ENCODE measurements around the gene NUP62.
"Not testable (repeated sequence)": the region's sequence is repeated elsewhere in the genome, so short reads cannot be mapped to it uniquely, and the experiment has no call there.

Gene NUP62, protein sequence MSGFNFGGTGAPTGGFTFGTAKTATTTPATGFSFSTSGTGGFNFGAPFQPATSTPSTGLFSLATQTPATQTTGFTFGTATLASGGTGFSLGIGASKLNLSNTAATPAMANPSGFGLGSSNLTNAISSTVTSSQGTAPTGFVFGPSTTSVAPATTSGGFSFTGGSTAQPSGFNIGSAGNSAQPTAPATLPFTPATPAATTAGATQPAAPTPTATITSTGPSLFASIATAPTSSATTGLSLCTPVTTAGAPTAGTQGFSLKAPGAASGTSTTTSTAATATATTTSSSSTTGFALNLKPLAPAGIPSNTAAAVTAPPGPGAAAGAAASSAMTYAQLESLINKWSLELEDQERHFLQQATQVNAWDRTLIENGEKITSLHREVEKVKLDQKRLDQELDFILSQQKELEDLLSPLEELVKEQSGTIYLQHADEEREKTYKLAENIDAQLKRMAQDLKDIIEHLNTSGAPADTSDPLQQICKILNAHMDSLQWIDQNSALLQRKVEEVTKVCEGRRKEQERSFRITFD

DNA sequence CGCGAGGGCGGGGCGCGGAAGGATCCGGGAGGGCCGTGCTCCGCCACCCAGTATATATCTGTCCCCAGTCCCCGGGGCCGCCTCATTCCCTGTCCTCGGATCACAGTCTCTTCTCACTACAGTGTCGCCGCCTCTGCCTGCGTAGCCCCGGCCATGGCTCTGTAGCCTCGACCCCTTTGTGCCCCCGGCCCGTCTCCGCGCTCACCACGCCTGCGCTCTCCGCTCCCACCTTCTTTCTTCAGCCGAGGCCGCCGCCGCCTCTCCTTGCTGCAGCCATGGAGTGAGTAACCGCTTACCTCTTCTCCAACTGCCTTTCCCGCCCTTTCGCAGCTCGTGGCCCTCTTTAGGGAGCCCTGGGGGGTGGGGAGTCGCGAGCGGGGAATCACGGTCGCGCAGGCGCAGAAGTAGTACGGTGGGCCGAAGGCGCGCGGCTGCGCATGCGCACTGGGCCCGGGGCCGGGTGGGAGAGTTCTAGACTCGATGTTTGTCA lies at the start of gene NUP62, which contains the start of gene ATF5:
TSS of gene NUP62 (minus strand) at position 384 of the 490 bp plus-strand sequence. CDS start 19,697 bp downstream, outside the sequence.
TSS of gene ATF5 (plus strand) at position 85 of the 490 bp plus-strand sequence. CDS start 1,646 bp downstream, outside the sequence.
- DNase-seq (ENCODE audit: low spot score) = peak; percentile 89

DNA sequence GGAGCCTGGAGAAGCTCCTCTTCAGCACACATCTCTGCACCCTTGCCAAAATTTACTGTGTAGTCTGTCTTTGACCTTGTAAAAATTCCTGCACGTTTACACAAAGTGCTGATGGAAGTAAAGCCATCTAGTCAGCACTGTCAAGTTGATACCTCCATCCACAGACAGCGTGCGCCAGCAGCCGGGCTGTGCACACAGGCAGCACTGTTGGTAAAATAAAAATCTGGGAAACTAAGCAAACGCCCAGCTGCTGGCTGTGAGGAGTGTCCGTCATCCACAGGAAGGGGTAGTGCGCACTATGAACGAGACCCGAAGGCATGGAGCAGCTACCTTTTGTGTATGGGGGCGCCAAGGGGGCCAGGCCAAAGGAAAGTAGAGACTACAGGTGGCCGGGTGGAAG lies 49.0 kb upstream of the NUP62 start:
- DNase-seq (ENCODE audit: low spot score) = no peak

DNA sequence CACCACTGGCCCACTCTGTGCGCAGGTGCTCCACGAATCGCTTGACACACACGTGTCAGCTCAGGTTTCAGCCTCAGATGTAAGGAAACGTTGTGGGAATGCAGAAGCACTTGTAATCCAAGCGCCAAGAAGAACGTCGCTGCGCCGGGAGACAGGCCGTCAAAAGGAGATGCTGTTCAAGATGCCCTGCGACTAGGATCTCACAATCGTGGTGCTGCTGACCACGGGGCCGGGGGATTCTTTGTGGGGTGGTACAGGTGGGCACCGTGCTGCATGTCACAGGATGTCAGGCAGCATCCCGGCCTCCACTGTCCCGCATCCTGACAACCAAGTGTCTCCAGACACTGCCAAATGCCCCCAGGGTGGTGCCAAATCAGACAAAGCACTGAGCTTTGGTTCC lies 48.6 kb upstream of the NUP62 start:
- DNase-seq (ENCODE audit: low spot score) = no peak

DNA sequence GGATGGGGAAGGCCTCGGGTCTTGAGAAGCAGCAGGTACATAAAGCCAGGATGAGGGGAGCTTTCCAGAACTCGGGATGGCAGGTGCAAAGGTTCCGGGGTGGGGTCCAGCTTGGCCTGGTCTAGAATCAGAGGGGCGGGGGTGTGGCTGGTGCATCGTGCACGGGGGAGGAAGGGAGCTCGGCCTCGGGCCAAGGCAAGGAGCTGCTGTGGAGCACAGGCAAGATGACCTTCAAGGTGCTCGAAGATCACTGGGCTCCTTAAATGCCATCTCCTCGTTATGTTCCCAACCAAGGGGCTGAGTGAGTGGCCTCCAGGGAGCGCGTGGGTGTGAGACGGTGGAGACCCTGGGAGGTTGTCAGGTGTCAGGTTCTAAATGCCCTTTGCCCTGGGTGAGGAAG lies 47.8 kb upstream of the NUP62 start:
- no peak for DNase-seq (ENCODE audit: low spot score)

DNA sequence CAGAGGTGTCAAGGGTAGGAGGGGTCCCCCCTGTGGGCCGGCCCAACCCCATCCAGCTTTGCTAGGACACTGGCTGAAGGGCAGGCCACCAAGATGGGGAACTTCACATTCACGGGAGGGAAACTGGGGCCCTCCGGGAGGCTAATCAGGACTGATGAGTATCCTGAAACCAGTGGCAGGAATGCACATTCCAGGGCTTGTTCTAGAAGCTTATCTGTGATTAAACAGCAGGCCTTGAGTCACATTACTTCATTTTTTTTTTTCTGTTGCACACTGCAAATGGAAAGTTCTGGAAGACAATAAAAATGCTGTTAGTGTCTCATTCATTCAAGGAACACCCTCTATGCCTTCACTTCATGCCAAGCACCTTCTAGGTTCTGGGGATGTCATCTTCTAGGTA lies 47.2 kb upstream of the NUP62 start:
- DNase-seq (ENCODE audit: low spot score) = no peak

DNA sequence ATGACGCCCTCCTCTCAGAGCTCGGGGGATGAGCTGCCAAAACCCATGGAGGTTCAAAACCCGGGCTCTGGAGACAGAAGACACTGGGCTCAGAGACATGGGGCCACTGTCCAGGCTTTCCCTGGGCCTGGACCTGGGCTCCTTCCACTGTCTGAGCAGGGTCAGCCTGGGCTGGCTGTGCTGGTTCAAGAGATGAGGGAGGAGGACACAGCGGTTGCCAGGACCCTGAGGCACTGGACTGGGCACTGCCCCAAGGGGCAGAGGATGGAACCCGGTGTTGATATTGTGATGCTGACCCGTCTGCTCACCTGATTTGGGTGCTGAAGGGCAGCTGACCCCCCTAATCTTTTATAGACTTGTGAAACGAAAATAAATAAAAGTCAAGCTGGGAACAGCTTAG lies 45.7 kb upstream of the NUP62 start:
- DNase-seq (ENCODE audit: low spot score) = no peak

DNA sequence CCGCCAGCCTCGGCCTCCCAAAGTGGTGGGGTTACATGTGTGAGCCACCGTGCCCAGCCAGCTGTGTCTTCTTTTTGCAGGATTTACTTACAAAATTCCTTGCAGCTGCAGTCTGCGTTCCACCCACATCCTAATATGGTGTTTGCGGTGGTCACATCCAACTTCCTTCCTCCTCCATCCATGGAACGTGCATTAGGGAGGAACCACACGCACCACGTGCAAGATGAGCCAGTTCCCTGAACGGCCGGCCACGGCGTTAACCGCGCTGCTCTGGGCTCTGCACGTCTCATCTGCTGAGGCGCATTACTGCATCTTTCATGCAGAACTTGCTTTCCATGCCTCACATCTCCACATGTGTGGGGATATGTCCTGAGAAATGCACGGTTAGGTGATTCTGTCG lies 44.7 kb upstream of the NUP62 start:
- no peak for DNase-seq (ENCODE audit: low spot score)

DNA sequence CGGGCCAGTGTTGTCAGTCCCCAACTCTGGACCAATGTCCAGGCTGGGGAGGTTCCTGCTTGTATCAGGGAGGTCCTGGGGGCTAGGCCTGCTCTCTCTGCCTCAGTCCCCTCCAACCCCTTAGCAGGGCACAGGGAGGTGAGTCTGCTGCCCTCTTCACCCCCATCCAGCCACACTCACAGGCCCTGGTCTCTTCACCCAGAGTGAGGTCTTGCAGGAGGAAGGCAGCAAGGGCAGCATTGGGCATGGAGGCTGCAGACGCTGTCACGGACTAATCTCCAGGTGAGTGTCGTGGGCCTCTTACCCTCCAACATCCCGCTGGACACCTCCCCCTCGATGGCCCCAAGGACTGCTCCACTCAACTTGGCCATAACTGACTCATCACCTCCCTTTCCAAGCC lies 43.5 kb upstream of the NUP62 start:
- DNase-seq (ENCODE audit: low spot score) = no peak

DNA sequence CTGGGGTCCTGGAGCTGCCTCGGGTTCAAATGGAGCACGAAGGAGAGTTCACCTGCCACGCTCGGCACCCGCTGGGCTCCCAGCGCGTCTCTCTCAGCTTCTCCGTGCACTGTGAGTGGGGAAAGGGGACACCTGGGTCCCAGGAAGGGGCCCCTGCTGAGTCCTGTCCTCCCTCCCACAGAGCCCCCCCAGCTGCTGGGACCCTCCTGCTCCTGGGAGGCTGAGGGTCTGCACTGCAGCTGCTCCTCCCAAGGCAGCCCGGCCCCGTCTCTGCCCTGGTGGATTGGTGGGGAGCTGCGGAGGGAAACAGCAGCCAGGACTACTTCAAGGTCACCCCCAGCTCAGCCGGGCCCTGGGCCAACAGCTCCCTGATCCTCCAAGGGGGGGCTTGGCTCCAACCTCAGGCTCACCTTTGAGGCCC lies 42.7 kb upstream of the NUP62 start:
- no peak for DNase-seq (ENCODE audit: low spot score)

DNA sequence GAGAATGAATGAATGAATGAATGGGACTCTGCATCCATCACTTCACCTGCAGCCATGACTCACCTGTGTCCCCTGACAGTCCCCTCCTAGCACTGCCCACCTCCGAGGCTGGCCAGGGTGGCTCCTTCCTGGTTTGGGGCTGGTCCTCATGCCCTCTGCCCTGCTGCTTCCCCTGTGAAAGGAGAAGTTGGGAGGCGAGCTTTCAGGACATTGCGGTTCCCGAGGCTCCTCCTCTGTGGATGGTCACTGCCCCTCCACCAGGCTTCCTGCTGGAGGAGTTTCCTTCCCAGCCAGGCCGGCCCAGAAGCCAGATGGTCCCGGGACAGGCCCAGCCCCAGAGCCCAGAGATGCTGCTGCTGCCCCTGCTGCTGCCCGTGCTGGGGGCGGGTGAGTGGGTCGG lies 40.1 kb upstream of the NUP62 start:
- DNase-seq (ENCODE audit: low spot score) = not testable (repeated sequence)

DNA sequence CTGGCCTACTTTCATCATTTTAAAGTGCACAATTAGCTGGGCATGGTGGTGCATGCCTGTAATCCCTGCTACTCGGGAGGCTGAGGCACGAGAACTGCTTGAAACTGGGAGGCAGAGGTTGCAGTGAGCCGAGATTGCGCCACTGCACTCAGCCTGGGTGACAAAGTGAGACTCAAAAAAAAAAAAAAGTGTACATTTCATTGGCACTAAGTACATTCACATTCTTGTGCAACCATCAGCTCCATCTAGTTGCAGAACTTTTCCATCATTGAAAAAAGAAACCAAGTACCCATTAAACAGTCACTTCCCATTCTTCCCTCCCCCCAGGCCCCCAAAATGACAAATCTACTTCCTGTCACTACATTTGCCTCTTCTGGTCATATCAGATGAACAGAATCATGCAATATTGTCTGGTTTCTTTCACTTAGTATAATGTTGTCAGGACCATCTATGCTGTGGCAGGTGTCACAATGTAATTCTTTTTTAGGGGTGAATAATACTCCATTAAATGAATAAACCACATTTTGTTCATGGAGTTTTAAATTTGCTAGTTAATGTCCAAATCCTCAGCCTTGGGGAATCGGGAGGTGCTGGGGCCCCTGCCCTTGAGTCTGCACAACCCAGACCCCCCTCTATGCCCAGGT lies 39.1 kb upstream of the NUP62 start:
- DNase-seq (ENCODE audit: low spot score) = no peak

DNA sequence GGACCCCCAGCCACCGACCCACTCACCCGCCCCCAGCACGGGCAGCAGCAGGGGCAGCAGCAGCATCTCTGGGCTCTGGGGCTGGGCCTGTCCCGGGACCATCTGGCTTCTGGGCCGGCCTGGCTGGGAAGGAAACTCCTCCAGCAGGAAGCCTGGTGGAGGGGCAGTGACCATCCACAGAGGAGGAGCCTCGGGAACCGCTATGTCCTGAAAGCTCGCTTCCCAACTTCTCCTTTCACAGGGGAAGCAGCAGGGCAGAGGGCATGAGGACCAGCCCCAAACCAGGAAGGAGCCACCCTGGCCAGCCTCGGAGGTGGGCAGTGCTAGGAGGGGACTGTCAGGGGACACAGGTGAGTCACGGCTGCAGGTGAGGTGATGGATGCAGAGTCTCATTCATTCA lies 31.7 kb upstream of the NUP62 start, which contains the start of gene SIGLEC11:
TSS of gene SIGLEC11 (minus strand) at position 193 of the 400 bp plus-strand sequence. CDS start at position 102, 91 bp downstream.
- not testable (repeated sequence) for DNase-seq (ENCODE audit: low spot score)

DNA sequence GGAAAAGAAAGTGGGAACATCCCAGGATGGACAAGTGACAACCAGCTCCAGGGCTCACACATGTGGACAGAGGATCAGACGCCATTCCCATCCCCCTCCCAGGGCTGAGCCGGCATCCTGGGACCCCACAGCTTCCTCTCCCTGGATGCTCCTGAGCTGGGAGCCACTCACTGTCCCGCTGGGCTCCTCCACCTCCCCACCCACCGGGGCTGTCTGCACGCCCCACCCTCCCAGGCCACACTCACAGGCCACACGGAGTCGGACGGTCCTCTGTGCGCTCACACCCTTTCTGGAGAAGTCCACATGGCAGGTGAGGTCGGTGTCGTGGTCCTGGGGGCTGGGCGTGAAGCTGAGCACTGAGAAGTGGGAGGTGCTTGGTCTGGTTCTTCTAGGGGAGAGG lies 30.6 kb upstream of the NUP62 start:
- not testable (repeated sequence) for DNase-seq (ENCODE audit: low spot score)

DNA sequence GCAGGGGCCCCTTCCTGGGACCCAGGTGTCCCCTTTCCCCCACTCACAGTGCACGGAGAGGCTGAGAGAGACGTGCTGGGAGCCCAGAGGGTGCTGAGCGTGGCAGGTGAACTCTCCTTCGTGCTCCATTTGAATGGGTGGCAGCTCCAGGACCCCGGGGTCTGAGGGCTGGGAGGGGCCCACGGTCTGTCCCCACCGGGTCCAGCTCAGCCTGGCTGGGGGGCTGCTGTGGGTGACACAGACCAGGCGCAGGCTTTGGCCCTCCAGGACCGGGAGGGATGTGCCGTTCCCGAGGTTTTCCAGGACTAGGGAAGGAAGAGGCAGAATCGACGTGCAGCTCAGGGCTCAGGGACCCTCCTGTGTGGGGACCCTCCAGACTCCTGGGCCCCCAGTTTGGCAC lies 29.3 kb upstream of the NUP62 start:
- DNase-seq (ENCODE audit: low spot score) = not testable (repeated sequence)

DNA sequence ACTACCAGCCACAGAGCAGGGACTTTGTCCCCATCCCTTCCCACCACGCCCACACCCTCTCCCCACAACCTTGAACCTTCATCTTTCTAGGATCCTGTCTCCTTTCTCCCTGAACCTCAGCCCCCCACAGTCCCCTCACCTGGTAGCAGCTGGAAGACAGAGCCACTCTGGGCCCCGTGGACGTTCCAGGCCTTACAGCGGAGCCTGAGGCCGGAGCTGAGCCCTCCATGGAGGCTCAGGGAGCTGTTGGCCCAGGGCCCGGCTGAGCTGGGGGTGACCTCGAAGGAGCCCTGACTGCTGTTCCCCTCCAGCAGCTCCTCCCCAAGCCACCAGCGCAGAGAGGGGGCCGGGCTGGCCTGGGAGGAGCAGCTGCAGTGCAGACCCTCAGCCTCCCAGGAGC lies 28.8 kb upstream of the NUP62 start:
- DNase-seq (ENCODE audit: low spot score) = not testable (repeated sequence)

DNA sequence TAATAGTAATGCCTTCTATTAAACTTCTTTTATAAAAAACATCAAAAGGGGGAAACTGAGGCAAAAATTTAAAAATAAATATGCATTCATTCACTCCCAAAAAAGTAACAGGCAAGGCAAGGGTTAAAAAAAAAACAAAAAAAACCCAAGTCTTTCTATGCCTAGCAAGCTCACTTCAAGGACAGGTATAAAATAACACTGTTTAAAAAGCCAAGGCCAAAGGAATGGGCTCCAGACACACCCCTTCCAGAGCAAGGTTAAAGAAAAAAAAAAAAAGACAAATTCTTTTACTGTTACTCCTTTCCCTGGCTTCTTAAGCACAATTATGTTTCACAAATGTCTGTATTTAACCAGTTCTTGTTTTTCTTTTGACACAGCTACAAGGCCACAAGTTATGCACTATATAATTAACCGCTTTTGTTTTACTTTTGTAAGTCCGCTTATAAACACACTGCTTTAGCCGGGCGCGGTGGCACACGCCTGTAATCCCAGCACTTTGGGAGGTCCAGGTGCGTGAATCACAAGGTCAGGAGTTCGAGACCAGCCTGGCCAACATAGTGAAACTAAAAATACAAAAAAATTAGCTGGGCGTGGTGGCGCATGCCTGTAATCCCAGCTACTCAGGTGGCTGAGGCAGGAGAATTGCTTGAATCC lies 28.1 kb upstream of the NUP62 start:
- DNase-seq (ENCODE audit: low spot score) = no peak

DNA sequence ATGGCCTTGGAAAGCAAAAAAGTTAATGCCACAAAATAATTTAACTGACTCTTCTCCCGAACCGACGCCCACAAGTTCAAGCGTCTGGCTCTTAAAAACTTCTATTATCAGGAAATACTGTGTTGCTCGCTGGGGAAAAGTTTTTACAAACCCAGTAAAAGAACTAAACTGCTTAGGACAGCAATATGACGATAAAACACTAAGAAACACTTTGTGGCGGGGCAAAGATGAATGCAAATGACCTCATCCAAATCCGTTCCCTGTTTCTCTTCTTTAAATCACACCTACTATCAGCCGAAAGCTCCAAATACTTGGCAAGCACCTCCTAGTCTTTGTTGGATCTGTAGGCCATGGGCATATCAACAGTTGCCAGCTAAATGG lies 26.8 kb upstream of the NUP62 start:
- DNase-seq (ENCODE audit: low spot score) = no peak

DNA sequence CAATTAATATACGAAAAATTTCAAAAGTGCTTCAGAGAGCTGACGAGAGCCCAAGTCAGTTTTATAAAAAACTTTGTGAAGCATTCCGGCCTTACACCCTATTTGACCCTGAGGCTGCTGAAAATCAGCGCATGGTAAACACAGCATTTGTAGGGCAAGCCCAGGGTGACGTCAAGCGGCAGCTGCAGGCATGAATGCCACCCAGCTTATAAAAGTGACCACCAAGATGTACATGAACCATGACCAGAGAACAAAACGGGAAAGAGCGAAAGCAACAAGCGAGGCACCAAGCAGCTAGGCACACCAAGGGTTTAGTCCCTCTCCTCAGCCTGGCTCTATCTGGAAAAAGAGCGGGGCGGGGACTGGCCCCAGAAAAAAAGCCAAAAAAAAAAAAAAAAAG lies 25.6 kb upstream of the NUP62 start:
- no peak for DNase-seq (ENCODE audit: low spot score)

DNA sequence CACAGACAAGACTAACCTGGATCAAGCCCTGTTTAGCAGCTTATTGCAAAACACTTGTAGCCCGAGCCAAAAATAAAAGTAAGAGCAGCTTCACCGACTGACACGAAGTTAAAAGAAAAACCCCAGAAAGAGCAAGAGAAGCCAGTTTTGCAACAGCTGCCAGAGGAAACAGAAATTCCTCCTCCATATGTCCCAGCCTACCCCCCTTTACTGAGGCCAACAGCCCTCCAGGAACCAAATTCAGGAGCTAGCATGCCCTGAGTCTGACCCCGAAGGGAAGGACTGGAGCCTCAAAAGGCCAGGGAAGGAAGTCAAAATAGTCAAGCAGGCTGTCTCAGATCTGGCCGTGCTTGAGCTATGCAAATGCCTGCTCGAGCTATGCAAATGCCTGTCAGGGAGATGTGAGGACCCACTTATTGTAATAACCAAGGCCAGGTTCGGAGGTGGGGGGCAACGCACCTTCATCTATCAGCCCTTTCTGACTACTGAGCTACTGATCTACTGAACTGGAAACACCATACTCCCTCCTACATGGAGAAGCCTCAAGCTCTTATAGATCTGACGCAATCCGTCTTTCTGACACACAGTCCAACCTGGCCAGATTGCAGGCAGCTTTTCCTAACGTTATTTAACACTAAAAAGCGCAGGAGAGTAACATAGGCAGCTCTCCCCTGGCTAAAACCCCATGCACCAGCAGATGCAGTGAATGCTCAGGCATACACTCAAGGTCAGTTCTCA lies 25.0 kb upstream of the NUP62 start:
- no peak for DNase-seq (ENCODE audit: low spot score)

DNA sequence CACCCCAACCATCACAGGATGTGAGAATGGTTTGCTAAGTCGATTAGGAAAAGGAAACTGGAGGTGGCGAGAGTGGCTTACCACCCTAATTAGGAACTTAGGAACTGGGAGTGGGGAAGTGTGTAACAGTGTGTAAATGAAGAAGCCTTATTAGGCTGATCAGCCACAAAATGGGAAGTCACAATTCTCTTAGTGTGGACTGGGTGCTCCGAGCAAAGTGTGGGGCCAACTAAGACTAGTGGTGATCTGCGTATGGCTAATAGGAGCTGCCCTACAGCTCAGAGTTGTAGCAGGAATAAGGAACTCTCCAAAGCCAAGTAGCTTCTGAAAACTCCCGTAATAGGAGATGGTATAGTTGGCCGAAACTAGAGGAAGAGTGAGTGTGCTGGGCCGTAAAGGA lies 24.1 kb upstream of the NUP62 start:
- DNase-seq (ENCODE audit: low spot score) = no peak

DNA sequence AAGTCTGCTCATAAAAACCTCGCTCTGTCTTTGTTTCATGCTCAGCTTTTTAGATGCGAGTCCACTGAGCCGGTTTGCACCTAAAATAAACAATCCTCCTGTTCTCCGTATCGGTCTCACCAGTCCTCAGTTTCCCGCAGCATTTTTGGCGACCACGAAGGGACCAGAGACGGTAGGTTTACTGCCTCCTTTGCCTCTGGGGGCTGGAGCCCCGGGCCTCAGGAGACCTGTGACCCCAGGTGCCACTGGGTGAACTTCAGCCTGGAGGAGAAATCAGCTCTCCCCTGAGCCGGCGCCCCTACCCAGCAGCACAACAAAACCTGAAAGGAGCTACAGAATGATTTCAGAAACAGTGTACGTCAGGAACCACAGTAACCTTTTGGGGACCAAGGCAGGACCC lies 23.6 kb upstream of the NUP62 start:
- DNase-seq (ENCODE audit: low spot score) = no peak

DNA sequence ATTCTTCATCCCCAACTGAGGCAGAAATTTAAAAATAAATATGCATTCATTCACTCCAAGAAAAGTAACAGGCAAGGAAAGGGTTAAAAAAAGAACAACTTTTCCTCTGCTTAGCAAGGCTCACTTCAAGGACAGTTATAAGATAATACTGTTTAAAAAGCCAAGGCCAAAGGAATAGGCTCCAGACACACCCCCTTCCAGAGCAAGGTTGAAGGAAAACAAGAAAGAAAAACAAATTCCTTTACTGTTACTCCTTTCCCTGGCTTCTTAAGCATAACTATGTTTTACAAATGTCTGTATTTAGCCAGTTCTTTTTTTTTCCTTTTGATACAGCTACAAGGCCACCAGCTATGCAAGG lies 23.2 kb upstream of the NUP62 start:
- no peak for DNase-seq (ENCODE audit: low spot score)

Measured in CD4-positive, alpha-beta T cell treated with Interleukin-2 at 100 ng/mL for 4 hours (primary cell).